Neural progenitor cell (in vitro differentiated cells): Measurements from ENCODE around the gene DSCAML1. TPM values are rescaled to one million over a fixed set of nuclear protein-coding genes. Genes with fewer than 3 reads are reported as not detected.

Source experiments
- DNase-seq: peaks from one replicate; pipeline ENCODE4 v3.0.0-alpha.2; 2016; ENCODE audit warnings: low spot score
- H2AFZ ChIP-seq: fragments of 200-600 bp; sonication (generic); replicated peaks from 2 replicates; pipeline ENCODE4 v1.6.1; 2016; ENCODE audit warnings: antibody characterized with exemption
- H3F3A ChIP-seq: fragments of 200-600 bp; sonication (generic); 2 replicates; pipeline ENCODE4 v1.6.1; 2016; ENCODE audit warnings: antibody characterized with exemption, low read depth
- H3K27ac ChIP-seq: fragments of 200-600 bp; sonication (generic); 2 replicates; pipeline ENCODE4 v1.5.1; 2016; ENCODE audit warnings: mild to moderate bottlenecking
- H3K27me3 ChIP-seq: fragments of 200-600 bp; sonication (generic); 2 replicates; pipeline ENCODE4 v1.6.1; 2016; ENCODE audit warnings: mild to moderate bottlenecking, moderate library complexity
- H3K36me3 ChIP-seq: fragments of 200-600 bp; sonication (generic); 2 replicates; pipeline ENCODE4 v1.5.1; 2016
- H3K4me1 ChIP-seq: fragments of 200-600 bp; sonication (generic); 2 replicates; pipeline ENCODE4 v1.6.1; 2016; ENCODE audit warnings: mixed run types
- H3K4me2 ChIP-seq: fragments of 200-600 bp; sonication (generic); 2 replicates; pipeline ENCODE4 v1.6.1; 2016
- H3K4me3 ChIP-seq: fragments of 200-600 bp; sonication (generic); 2 replicates; pipeline ENCODE4 v1.5.1; 2016
- H3K79me2 ChIP-seq: fragments of 200-600 bp; sonication (generic); 2 replicates; pipeline ENCODE4 v1.6.1; 2016; ENCODE audit warnings: low read depth
- H3K9ac ChIP-seq: fragments of 200-600 bp; sonication (generic); 2 replicates; pipeline ENCODE4 v1.6.1; 2016
- H3K9me3 ChIP-seq: fragments of 200-600 bp; sonication (generic); 2 replicates; pipeline ENCODE4 v1.5.1; 2016; ENCODE audit warnings: low read depth
- H4K20me1 ChIP-seq: fragments of 200-600 bp; sonication (generic); 2 replicates; pipeline ENCODE4 v1.6.1; 2016; ENCODE audit warnings: low read depth
- H3K27ac Mint-ChIP-seq: 3 replicates; pipeline ENCODE4 v1.8.0; 2021; ENCODE audit warnings: mixed read lengths
- H3K27me3 Mint-ChIP-seq: 2 replicates; pipeline ENCODE4 v1.8.0; 2022; ENCODE audit warnings: low read depth, mild to moderate bottlenecking, inconsistent platforms, moderate library complexity, mixed read lengths; ENCODE audit not compliant: insufficient read depth
- H3K36me3 Mint-ChIP-seq: 3 replicates; pipeline ENCODE4 v1.8.0; 2021; ENCODE audit warnings: mixed read lengths
- H3K4me1 Mint-ChIP-seq: 3 replicates; pipeline ENCODE4 v1.8.0; 2021; ENCODE audit warnings: mixed read lengths
- H3K4me3 Mint-ChIP-seq: 3 replicates; pipeline ENCODE4 v1.8.0; 2021; ENCODE audit warnings: mild to moderate bottlenecking, moderate library complexity, mixed read lengths
- H3K9me3 Mint-ChIP-seq: 3 replicates; pipeline ENCODE4 v1.8.0; 2020; ENCODE audit warnings: mixed read lengths
- EZH2 ChIP-seq: fragments of 200-600 bp; sonication (generic); IDR thresholded peaks from 2 replicates; pipeline ENCODE4 v1.6.1; 2017; ENCODE audit warnings: antibody characterized with exemption, mild to moderate bottlenecking, moderate library complexity
- EZH2phosphoT487 ChIP-seq: fragments of 200-600 bp; sonication (generic); IDR thresholded peaks from 2 replicates; pipeline ENCODE4 v1.6.1; 2017; ENCODE audit warnings: antibody characterized with exemption
- total RNA-seq: library from RNA; depleted of rRNA; stranded (reverse); fragments of >200 nt; gene quantifications from 2 replicates; pipeline ENCODE4 v1.2.3, GENCODE V29; 2015; ENCODE audit warnings: low replicate concordance
- TF ChIP-seq, protein P1 (sequence below): fragments of 200-600 bp; sonication (generic); IDR thresholded peaks from 2 replicates; pipeline ENCODE4 v1.5.1; 2017; ENCODE audit warnings: antibody characterized with exemption, mild to moderate bottlenecking

DSCAML1 gene
- total RNA-seq, 1 donor from 2014 or later, result 0.06 TPM

DNA sequence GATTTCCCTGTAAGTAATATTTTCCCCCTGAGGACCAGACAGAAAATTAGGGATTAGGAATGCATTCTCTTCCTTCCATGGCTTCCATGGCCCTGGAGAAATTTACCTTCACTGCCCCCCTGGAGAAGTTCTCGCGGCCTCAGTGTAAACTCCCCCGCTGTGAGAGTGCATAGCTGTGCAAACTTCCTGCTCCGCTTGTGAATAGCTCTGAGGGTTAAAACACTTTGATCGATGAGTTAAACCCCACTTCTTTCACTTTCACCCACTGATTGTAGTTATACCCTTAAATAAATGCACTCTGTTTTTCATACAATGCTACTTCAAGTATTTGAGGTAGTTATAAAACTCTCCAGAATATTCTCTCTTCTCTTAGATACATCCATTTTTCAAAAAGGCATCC is 190.8 kb downstream of the DSCAML1 start:
- Mint-ChIP-seq H3K4me3 (no peak overlapping the region), H3K27ac (no peak overlapping the region), H3K27me3 (peaks cover 28% of the 10 kb centered on the region), H3K9me3 (no peaks in the 10 kb centered on the region), H3K36me3 (no peaks in the 10 kb centered on the region), H3K4me1 (peaks cover 52% of the 10 kb centered on the region)
- Histone ChIP-seq H3K4me2 (peak overlapping the region; percentile 22), H3F3A (no peaks in the 10 kb centered on the region), H4K20me1 (no peaks in the 10 kb centered on the region), H3K4me1 (peaks cover 14% of the 10 kb centered on the region), H3K4me3 (no peak overlapping the region), H3K27ac (no peak overlapping the region), H3K9ac (no peak overlapping the region), H3K27me3 (peaks cover 2% of the 10 kb centered on the region), H3K79me2 (no peaks in the 10 kb centered on the region), H3K9me3 (no peaks in the 10 kb centered on the region), H3K36me3 (no peaks in the 10 kb centered on the region), H2AFZ (no peak overlapping the region)
- TF ChIP-seq EZH2 (no peak), EZH2phosphoT487 (no peak)
- TF ChIP-seq, protein P1, sequence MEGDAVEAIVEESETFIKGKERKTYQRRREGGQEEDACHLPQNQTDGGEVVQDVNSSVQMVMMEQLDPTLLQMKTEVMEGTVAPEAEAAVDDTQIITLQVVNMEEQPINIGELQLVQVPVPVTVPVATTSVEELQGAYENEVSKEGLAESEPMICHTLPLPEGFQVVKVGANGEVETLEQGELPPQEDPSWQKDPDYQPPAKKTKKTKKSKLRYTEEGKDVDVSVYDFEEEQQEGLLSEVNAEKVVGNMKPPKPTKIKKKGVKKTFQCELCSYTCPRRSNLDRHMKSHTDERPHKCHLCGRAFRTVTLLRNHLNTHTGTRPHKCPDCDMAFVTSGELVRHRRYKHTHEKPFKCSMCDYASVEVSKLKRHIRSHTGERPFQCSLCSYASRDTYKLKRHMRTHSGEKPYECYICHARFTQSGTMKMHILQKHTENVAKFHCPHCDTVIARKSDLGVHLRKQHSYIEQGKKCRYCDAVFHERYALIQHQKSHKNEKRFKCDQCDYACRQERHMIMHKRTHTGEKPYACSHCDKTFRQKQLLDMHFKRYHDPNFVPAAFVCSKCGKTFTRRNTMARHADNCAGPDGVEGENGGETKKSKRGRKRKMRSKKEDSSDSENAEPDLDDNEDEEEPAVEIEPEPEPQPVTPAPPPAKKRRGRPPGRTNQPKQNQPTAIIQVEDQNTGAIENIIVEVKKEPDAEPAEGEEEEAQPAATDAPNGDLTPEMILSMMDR, result no peak
- no peak for DNase-seq

DNA sequence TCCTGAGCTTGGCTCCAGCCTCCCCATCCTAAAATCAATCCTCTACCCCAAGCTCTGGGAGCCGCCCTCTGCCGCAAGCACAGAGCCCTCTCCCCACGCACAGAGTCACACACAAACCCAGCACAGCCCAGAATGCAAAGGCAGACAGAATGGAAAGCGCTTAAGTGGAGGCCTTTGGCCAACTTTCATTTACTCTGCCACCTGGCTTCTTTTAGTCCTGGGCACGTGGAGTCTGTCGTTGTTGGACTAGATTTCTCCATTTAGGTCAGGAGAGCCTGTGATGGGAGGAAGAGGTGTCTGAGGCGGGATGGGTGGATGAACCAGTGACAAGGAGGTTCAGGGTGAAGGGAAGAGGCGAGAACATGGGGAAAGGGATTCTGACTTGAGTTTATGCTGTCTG is 191.7 kb downstream of the DSCAML1 start:
- H3K4me3 ChIP-seq, result no peak overlapping the region
- peaks cover 5% of the 10 kb centered on the region for H3F3A ChIP-seq
- H3K27me3 ChIP-seq, result no peaks in the 10 kb centered on the region
- H3K9me3 ChIP-seq, result no peaks in the 10 kb centered on the region
- Mint-ChIP-seq H3K27ac (peak overlapping the region; percentile 46), H3K4me3 (no peak overlapping the region), H3K36me3 (no peaks in the 10 kb centered on the region), H3K27me3 (peaks cover 24% of the 10 kb centered on the region), H3K4me1 (peaks cover 56% of the 10 kb centered on the region), H3K9me3 (no peaks in the 10 kb centered on the region)
- no peaks in the 10 kb centered on the region for H3K36me3 ChIP-seq
- TF ChIP-seq EZH2 (no peak), EZH2phosphoT487 (no peak)
- TF ChIP-seq, protein P1, result no peak
- H3K4me1 ChIP-seq, result peaks cover 18% of the 10 kb centered on the region
- no peak overlapping the region for H3K9ac ChIP-seq
- H2AFZ ChIP-seq, result no peak overlapping the region
- H3K27ac ChIP-seq, result no peak overlapping the region
- peaks cover under 1% of the 10 kb centered on the region for H4K20me1 ChIP-seq
- H3K4me2 ChIP-seq, result no peak overlapping the region
- no peaks in the 10 kb centered on the region for H3K79me2 ChIP-seq
- DNase-seq, result no peak

- no peak overlapping the region for H3K9ac ChIP-seq
- H3F3A ChIP-seq, result peaks cover 5% of the 10 kb centered on the region
- H3K9me3 ChIP-seq, result no peaks in the 10 kb centered on the region
- no peak overlapping the region for H3K4me2 ChIP-seq
- Mint-ChIP-seq H3K27ac (peak overlapping the region; percentile 19), H3K36me3 (no peaks in the 10 kb centered on the region), H3K27me3 (peaks cover 21% of the 10 kb centered on the region), H3K4me1 (peaks cover 60% of the 10 kb centered on the region), H3K9me3 (no peaks in the 10 kb centered on the region), H3K4me3 (no peak overlapping the region)
- peaks cover 5% of the 10 kb centered on the region for H4K20me1 ChIP-seq
- DNase-seq, result no peak
- H3K27ac ChIP-seq, result no peak overlapping the region
- no peak overlapping the region for H2AFZ ChIP-seq
- H3K4me3 ChIP-seq, result no peak overlapping the region
- no peaks in the 10 kb centered on the region for H3K36me3 ChIP-seq
- H3K4me1 ChIP-seq, result peaks cover 25% of the 10 kb centered on the region
- H3K27me3 ChIP-seq, result no peaks in the 10 kb centered on the region
- no peaks in the 10 kb centered on the region for H3K79me2 ChIP-seq
- TF ChIP-seq EZH2 (no peak), EZH2phosphoT487 (no peak)
- TF ChIP-seq, protein P1, result no peak
These were observed 192.6 kb downstream of the DSCAML1 start for GRCh38 chr11:117604336-117604995.
